Right kidney (tissue), 1 donor: ENCODE measurements around the gene FAM13B.
"Not testable (repeated sequence)": the region's sequence is repeated elsewhere in the genome, so short reads cannot be mapped to it uniquely, and the experiment has no call there.

ENCODE experiments used
- DNase-seq: peaks from one replicate; pipeline ENCODE4 v3.0.0-alpha.2; 2016

FAM13B gene

GRCh38 chr5:137975208-137975607 is 57.7 kb downstream of the FAM13B start:
- no peak for DNase-seq

GRCh38 chr5:137970384-137970783 is 62.5 kb downstream of the FAM13B start:
- DNase-seq: not testable (repeated sequence)

- no peak for DNase-seq
Measured at GRCh38 chr5:137960819-137961218, 72.1 kb downstream of the FAM13B start.

- DNase-seq: no peak
Measured at GRCh38 chr5:137960141-137960540, 72.7 kb downstream of the FAM13B start.

GRCh38 chr5:137959488-137959887 is 73.4 kb downstream of the FAM13B start:
- DNase-seq: no peak

GRCh38 chr5:137957948-137958347 is 74.9 kb downstream of the FAM13B start:
- no peak for DNase-seq

GRCh38 chr5:137954131-137954879 is 78.6 kb downstream of the FAM13B start:
- no peak for DNase-seq

- DNase-seq: no peak
Measured at GRCh38 chr5:137945825-137946224, 87.1 kb downstream of the FAM13B start.

GRCh38 chr5:137944280-137944679 is 88.6 kb downstream of the FAM13B start:
- DNase-seq: not testable (repeated sequence)

GRCh38 chr5:137939331-137939730 is 93.5 kb downstream of the FAM13B start:
- DNase-seq: no peak

GRCh38 chr5:137938751-137939143 is 94.1 kb downstream of the FAM13B start:
- no peak for DNase-seq

GRCh38 chr5:137937994-137938750 is 94.7 kb downstream of the FAM13B start:
- no peak for DNase-seq

- no peak for DNase-seq
Measured at GRCh38 chr5:137935694-137936093, 97.2 kb downstream of the FAM13B start.

- DNase-seq: no peak
Measured at GRCh38 chr5:137935190-137935589, 97.7 kb downstream of the FAM13B start.

- no peak for DNase-seq
Measured at GRCh38 chr5:137933491-137933911, 99.4 kb downstream of the FAM13B start.

- no peak for DNase-seq
Measured at GRCh38 chr5:137932800-137933199, 100.1 kb downstream of the FAM13B start.

GRCh38 chr5:137923856-137924255 is 109.0 kb downstream of the FAM13B start:
- no peak for DNase-seq

GRCh38 chr5:137921931-137922330 is 110.9 kb downstream of the FAM13B start:
- no peak for DNase-seq

- DNase-seq: no peak
Measured at GRCh38 chr5:137916923-137917322, 116.0 kb downstream of the FAM13B start.

GRCh38 chr5:137914758-137915157 is 118.1 kb downstream of the FAM13B start:
- no peak for DNase-seq

- no peak for DNase-seq
Measured at GRCh38 chr5:137902408-137903133, 130.3 kb downstream of the FAM13B start.

GRCh38 chr5:137901011-137901817 is 131.7 kb downstream of the FAM13B start:
- no peak for DNase-seq
